Raji (cell line): ENCODE results near the gene STK26.

ENCODE experiments used
- POLR2A ChIP-seq: IDR thresholded peaks from 2 replicates; pipeline ENCODE4 v1.6.1; 2011; ENCODE audit warnings: low read depth, low read length, control low read depth; ENCODE audit not compliant: insufficient read depth

Gene STK26

DNA sequence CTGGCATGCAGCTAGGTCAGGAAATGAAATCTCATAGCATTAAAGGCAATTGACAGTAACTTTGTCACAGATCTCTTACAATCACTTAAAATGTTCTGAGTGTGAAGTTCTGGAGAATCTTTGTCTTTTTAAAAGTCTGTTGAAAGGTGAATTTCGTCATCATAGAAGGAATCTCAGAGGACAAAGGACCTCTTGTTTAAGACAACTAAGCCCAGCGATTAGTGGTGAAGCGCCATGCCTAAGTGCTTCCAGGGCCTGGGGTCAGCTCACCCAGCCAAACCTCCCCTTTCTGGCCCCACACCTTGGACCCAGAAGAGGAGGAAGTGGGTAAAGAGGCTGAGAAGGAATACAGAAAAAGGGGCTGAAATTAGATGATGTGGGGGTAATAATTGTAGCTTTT, 96.2 kb downstream of the STK26 start:
- TF ChIP-seq POLR2A = no peak

DNA sequence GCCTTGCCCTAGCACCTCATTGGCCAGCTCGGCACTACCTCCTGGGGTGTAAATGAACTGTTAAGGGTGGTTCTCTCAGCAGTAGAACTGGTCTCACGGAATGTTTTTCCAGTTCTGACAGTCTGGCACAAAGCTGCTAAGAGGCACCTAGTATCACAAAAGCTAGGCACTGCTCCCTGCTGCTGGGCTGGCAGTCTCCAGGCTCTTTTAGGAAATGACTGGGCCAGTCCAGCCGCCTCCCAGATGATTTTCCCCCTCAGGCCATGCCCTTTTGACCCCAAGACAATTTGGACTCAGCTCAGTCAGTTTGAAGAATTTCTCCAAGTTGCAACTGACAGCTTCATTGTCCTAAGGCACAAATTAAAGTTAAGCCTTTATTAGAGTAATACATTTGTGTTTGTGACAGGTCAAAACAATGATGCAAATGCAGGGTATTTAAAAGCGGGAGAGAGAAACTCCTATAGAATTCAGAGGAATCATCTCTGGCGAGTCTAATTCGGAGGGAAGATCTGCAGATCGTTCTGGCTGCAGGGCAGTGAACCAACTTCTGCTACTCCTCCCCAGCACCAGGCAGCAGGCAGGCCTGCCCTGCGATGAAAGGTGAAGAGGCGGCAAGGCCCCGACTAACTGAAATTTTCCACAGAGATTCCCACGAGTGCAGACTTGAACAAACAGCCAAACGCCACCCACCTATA, 96.9 kb downstream of the STK26 start:
- no peak for TF ChIP-seq POLR2A

DNA sequence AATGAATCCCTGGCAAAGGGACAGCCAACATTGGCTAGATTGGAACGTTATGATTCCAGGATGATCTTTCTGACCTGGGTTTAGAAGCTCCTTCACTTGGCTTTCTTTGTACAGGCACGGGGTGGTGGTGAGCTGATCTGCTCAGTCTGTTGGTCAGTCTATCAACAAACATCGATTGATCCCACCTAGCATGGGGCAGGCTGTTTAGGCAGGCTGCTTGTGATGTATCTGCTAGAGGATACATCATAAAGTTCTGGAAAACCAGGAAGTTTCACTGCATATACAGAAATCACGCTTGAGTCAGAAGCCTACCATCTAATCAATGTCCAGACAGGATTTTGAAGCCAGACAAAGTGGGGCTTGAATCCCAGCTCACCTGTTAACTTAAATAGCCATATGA, 97.8 kb downstream of the STK26 start:
- no peak for TF ChIP-seq POLR2A
